NB4 (cell line): ENCODE results near the gene VEPH1.

Source experiments
- CTCF ChIP-seq: IDR thresholded peaks from one replicate; pipeline ENCODE4 v1.5.1; 2012; ENCODE audit warnings: low read depth, low read length
- MAX ChIP-seq: IDR thresholded peaks from 2 replicates; pipeline ENCODE4 v1.6.1; 2011; ENCODE audit warnings: low read depth, low read length
- POLR2A ChIP-seq: IDR thresholded peaks from 2 replicates; pipeline ENCODE4 v1.6.1; 2011; ENCODE audit warnings: mild to moderate bottlenecking; ENCODE audit not compliant: insufficient read length; ENCODE audit errors: extremely low read depth

- TF ChIP-seq POLR2A (no peak), CTCF (no peak), MAX (no peak)
These were observed 205.8 kb downstream of the VEPH1 start for GRCh38 chr3:157297328-157297915.
